ENCODE data around the gene KLHL33. TPM values are rescaled to one million over a fixed set of nuclear protein-coding genes. Genes with fewer than 3 reads are reported as not detected.

KLHL33 gene
- total and polyA plus RNA-seq, 10 of the 15 experiments (the other 5 are each of a cell fraction or from before 2014, with no cell fraction given) = 0.01 to 0.16 (median 0.04) TPM; not detected in 5

DNA sequence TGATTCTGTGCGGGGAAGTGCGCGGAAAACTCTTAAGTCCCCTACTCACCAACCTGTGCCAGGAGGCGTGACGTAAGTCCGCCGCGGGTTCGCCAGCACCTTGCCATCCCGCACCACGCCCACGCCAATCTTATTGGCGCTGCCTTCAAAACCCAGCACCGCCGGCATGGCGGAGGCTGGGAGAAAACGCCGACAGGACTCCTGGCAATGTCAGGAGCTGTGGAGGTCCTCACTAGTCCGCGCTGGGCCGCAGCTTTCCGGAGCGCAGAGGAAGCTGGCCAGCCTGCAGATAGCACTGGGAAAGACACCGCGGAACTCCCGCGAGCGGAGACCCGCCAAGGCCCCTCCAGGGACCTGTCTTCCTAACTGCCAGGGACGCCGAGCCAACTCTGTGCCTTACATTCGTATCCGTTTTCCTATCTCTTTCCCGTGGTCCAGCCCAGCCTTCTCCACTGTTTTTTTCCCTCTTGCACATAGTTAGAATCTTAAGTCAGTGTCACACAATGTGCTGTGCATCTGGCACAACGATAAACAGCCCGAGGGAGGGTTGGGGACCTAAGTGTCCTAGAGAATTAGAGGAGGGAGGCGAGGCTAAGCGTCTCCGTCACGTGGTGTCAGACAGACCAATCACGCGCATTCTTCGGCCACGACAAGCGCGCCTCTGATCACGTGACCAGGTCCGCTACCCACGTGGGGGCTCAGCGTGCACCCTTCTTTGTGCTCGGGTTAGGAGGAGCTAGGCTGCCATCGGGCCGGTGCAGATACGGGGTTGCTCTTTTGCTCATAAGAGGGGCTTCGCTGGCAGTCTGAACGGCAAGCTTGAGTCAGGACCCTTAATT lies 18.8 kb upstream of the KLHL33 start, which contains the start of the genes APEX1 and OSGEP (continued):
- peak; percentile 31 for TF ChIP-seq SIX5 (IDR thresholded peaks at IDR 0.05; ENCODE audit: low read depth, low read length, severe bottlenecking)
- TF ChIP-seq, protein P1, sequence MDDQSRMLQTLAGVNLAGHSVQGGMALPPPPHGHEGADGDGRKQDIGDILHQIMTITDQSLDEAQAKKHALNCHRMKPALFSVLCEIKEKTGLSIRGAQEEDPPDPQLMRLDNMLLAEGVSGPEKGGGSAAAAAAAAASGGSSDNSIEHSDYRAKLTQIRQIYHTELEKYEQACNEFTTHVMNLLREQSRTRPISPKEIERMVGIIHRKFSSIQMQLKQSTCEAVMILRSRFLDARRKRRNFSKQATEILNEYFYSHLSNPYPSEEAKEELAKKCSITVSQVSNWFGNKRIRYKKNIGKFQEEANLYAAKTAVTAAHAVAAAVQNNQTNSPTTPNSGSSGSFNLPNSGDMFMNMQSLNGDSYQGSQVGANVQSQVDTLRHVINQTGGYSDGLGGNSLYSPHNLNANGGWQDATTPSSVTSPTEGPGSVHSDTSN (IDR thresholded peaks at IDR 0.05; ENCODE audit: insufficient replicate concordance, low read depth, low read length) = no peak
- TF ChIP-seq RBBP5 (conservative IDR thresholded peaks at IDR 0.05) = no peak
- no peak for TF ChIP-seq NFXL1 (IDR thresholded peaks at IDR 0.05; ENCODE audit: borderline replicate concordance)
- TF ChIP-seq BCL11A (IDR thresholded peaks at IDR 0.05; ENCODE audit: low read depth, low read length) = 0 out of 2 replicates have a peak, but pooled peaks have one; percentile 11
- no peak for TF ChIP-seq JUNB (IDR thresholded peaks at IDR 0.05)
- TF ChIP-seq, protein P2, sequence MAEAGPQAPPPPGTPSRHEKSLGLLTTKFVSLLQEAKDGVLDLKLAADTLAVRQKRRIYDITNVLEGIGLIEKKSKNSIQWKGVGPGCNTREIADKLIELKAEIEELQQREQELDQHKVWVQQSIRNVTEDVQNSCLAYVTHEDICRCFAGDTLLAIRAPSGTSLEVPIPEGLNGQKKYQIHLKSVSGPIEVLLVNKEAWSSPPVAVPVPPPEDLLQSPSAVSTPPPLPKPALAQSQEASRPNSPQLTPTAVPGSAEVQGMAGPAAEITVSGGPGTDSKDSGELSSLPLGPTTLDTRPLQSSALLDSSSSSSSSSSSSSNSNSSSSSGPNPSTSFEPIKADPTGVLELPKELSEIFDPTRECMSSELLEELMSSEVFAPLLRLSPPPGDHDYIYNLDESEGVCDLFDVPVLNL (IDR thresholded peaks at IDR 0.05; ENCODE audit: low read depth, low read length) = peak; percentile 74
- peak; percentile 75 for TF ChIP-seq CHD2 (IDR thresholded peaks at IDR 0.05; ENCODE audit: borderline replicate concordance, low read depth, low read length)
- TF ChIP-seq MTA3 (IDR thresholded peaks at IDR 0.05; ENCODE audit: borderline replicate concordance, low read length) = no peak
- no peak for TF ChIP-seq SUZ12 (IDR thresholded peaks at IDR 0.05; ENCODE audit: unreplicated experiment)

Data from GM12878 (cell line).